ENCODE results near the gene FAM217B. TPM values are rescaled to one million over a fixed set of nuclear protein-coding genes. Genes with fewer than 3 reads are reported as not detected.

Gene FAM217B
- polyA plus RNA-seq, 1 of the 3 experiments (the other 2 are of a cell fraction) = 3.0 TPM

DNA sequence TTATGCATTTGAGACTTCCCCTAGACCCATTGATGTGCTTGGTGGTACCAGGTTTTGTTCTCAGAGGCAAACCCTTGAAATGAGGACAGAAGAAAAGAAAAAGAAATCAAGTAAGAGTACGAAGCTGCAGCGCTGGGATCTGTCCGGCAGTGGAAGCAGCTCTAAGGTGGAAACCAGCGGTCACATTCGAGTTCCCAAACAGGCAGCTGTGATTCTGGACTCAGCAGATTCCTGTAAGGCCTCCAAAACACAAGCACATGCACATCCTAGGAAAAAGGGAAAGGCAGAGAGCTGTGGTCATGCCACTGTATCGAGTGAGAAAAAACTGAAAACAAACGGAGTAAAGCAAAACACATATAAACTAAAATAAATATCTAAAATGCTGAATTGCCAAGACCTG is 4.5 kb downstream of the FAM217B start:
- H3F3A ChIP-seq (replicated peaks; ENCODE audit: insufficient read depth) = peaks cover 4% of the 10 kb centered on the region
- no peaks in the 10 kb centered on the region for H3K9me3 ChIP-seq
- no peak overlapping the region for H3K9ac ChIP-seq
- no peak overlapping the region for H2AFZ ChIP-seq (ENCODE audit: low read depth)
- H4K20me1 ChIP-seq (ENCODE audit: insufficient read depth) = no peaks in the 10 kb centered on the region
- H3K79me2 ChIP-seq (ENCODE audit: insufficient read depth) = peaks cover 20% of the 10 kb centered on the region
- peaks cover 27 to 45% of the 10 kb centered on the region in 2 experiments for H3K36me3 ChIP-seq (replicated peaks in 1 of 2; ENCODE audit: control insufficient read depth in 1 of 2, insufficient read depth in 2 of 2, low read length in 1 of 2)
- no peak overlapping the region for H3K4me2 ChIP-seq
- H3K27ac ChIP-seq (ENCODE audit: low read depth in 2 of 2, low read length in 1 of 2) = no peak overlapping the region
- no peaks in the 10 kb centered on the region for H3K27me3 ChIP-seq (ENCODE audit: insufficient read depth)
- WGBS (ENCODE audit: low lambda C conversion rate) = 92% methylated on average over 7 of the region's 7 CpGs
- DNase-seq = no peak
- H3K4me1 ChIP-seq (ENCODE audit: control insufficient read depth in 1 of 2, insufficient read depth in 2 of 2, low read depth in 1 of 2, low read length in 1 of 2) = peaks cover 0 to 8% of the 10 kb centered on the region in 2 experiments; a peak in 1 of 4 replicates
- no peaks in the 10 kb centered on the region for H3K9me2 ChIP-seq
- POLR2A ChIA-PET = no interaction called here
- TF ChIP-seq NRF1 (IDR thresholded peaks at IDR 0.05; ENCODE audit: low read depth, low read length) (no peak), JUND (IDR thresholded peaks at IDR 0.05) (no peak), GATA2 (CRISPR knock-in tag; IDR thresholded peaks at IDR 0.05) (no peak), RAD21 (IDR thresholded peaks at IDR 0.05; ENCODE audit: low read length) (no peak), EZH2phosphoT487 (IDR thresholded peaks at IDR 0.05; ENCODE audit: borderline replicate concordance, low read depth) (no peak), FOSL2 (IDR thresholded peaks at IDR 0.05; ENCODE audit: borderline replicate concordance, low read depth) (no peak), TAF1 (IDR thresholded peaks at IDR 0.05; ENCODE audit: borderline replicate concordance, low read depth, low read length) (no peak), FOXJ3 (CRISPR knock-in tag; IDR thresholded peaks at IDR 0.05) (no peak), NFIC (IDR thresholded peaks at IDR 0.05; ENCODE audit: borderline replicate concordance) (no peak), MEF2A (IDR thresholded peaks at IDR 0.05; ENCODE audit: borderline replicate concordance, low read depth) (no peak)
- TF ChIP-seq, protein P1, sequence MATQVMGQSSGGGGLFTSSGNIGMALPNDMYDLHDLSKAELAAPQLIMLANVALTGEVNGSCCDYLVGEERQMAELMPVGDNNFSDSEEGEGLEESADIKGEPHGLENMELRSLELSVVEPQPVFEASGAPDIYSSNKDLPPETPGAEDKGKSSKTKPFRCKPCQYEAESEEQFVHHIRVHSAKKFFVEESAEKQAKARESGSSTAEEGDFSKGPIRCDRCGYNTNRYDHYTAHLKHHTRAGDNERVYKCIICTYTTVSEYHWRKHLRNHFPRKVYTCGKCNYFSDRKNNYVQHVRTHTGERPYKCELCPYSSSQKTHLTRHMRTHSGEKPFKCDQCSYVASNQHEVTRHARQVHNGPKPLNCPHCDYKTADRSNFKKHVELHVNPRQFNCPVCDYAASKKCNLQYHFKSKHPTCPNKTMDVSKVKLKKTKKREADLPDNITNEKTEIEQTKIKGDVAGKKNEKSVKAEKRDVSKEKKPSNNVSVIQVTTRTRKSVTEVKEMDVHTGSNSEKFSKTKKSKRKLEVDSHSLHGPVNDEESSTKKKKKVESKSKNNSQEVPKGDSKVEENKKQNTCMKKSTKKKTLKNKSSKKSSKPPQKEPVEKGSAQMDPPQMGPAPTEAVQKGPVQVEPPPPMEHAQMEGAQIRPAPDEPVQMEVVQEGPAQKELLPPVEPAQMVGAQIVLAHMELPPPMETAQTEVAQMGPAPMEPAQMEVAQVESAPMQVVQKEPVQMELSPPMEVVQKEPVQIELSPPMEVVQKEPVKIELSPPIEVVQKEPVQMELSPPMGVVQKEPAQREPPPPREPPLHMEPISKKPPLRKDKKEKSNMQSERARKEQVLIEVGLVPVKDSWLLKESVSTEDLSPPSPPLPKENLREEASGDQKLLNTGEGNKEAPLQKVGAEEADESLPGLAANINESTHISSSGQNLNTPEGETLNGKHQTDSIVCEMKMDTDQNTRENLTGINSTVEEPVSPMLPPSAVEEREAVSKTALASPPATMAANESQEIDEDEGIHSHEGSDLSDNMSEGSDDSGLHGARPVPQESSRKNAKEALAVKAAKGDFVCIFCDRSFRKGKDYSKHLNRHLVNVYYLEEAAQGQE (IDR thresholded peaks at IDR 0.05; ENCODE audit: low read depth, low read length) = no peak
- TF ChIP-seq, protein P2, sequence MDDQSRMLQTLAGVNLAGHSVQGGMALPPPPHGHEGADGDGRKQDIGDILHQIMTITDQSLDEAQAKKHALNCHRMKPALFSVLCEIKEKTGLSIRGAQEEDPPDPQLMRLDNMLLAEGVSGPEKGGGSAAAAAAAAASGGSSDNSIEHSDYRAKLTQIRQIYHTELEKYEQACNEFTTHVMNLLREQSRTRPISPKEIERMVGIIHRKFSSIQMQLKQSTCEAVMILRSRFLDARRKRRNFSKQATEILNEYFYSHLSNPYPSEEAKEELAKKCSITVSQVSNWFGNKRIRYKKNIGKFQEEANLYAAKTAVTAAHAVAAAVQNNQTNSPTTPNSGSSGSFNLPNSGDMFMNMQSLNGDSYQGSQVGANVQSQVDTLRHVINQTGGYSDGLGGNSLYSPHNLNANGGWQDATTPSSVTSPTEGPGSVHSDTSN (IDR thresholded peaks at IDR 0.05) = no peak
- TF ChIP-seq, protein P3, sequence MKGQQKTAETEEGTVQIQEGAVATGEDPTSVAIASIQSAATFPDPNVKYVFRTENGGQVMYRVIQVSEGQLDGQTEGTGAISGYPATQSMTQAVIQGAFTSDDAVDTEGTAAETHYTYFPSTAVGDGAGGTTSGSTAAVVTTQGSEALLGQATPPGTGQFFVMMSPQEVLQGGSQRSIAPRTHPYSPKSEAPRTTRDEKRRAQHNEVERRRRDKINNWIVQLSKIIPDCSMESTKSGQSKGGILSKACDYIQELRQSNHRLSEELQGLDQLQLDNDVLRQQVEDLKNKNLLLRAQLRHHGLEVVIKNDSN (IDR thresholded peaks at IDR 0.05; ENCODE audit: borderline replicate concordance, low read depth) = no peak
- CTCF ChIA-PET = interaction anchor here (1.0 to 3.3 kb wide), 3 partner anchors 10 to 161 kb away, joined by 3 to 20 read pairs (median 3); partner anchors contain the start of gene SYCP2
- H3K4me3 ChIP-seq (ENCODE audit: low read depth in 2 of 2, low read length in 1 of 2) = no peak overlapping the region

Data from SK-N-SH (cell line).